Measurements from ENCODE around the gene ADCYAP1.

Gene ADCYAP1

DNA sequence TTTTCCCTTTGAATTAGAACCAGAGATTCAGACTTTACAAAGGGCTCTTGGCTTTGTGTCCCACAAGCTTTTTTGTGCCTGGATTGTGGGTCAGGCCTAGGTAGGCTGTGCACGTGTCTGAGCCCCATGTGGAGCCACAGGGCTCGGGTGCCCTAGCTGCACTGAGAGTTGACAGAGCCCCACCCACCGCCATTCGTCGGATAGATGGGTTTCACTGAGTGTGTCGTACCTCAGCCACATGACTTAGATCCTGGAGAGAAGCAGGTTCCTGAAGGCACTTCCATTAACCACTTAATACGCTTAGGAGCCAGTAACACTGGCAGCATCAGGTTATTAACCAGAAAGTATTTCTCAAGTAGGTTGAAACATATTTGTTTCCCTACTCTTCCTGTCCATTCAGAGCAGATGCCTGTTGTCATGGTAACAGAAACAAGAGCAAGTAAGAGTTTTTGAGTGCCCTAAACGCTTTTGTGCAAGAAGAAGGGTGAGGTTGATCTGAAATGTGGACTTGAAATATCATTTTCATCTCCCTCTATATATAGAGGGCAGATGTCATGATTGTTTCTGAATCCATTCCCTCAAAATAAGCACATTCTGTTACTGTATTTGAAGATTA lies 30.0 kb downstream of the ADCYAP1 start:
- Histone ChIP-seq H2AFZ (ENCODE audit: low read length) (no peak overlapping the region), H3K9me2 (replicated peaks; ENCODE audit: insufficient read depth, low read length) (no peaks in the 10 kb centered on the region), H3K9ac (ENCODE audit: low read length) (no peak overlapping the region), H3K9me3 (replicated peaks; ENCODE audit: insufficient read depth, low read length) (no peaks in the 10 kb centered on the region), H3K36me3 (replicated peaks; ENCODE audit: insufficient read depth, low read length) (no peaks in the 10 kb centered on the region), H3K27ac (ENCODE audit: low read length) (no peak overlapping the region), H3K27me3 (replicated peaks; ENCODE audit: insufficient read depth, low read length) (no peaks in the 10 kb centered on the region), H3K4me2 (ENCODE audit: low read depth, low read length) (no peak overlapping the region), H3K4me3 (ENCODE audit: low read length) (no peak overlapping the region), H3K79me2 (ENCODE audit: low read length) (no peaks in the 10 kb centered on the region), H4K20me1 (ENCODE audit: insufficient read depth, low read length) (no peaks in the 10 kb centered on the region), H3K4me1 (ENCODE audit: low read length) (no peaks in the 10 kb centered on the region), H3F3A (ENCODE audit: insufficient read depth, low read length) (no peaks in the 10 kb centered on the region)
- TF ChIP-seq CTCF (IDR thresholded peaks at IDR 0.05; ENCODE audit: low read length) (no peak), EZH2phosphoT487 (IDR thresholded peaks at IDR 0.05; ENCODE audit: low read length) (no peak), EZH2 (optimal IDR thresholded peaks at IDR 0.05; ENCODE audit: low read depth, low read length) (no peak)
- no peak for DNase-seq

- Histone ChIP-seq H4K20me1 (ENCODE audit: insufficient read depth, low read length) (no peaks in the 10 kb centered on the region), H2AFZ (ENCODE audit: low read length) (no peak overlapping the region), H3K27ac (ENCODE audit: low read length) (no peak overlapping the region), H3K27me3 (replicated peaks; ENCODE audit: insufficient read depth, low read length) (no peaks in the 10 kb centered on the region), H3K9ac (ENCODE audit: low read length) (no peak overlapping the region), H3K4me2 (ENCODE audit: low read depth, low read length) (no peak overlapping the region), H3K4me3 (ENCODE audit: low read length) (no peak overlapping the region), H3K4me1 (ENCODE audit: low read length) (no peaks in the 10 kb centered on the region), H3K36me3 (replicated peaks; ENCODE audit: insufficient read depth, low read length) (no peaks in the 10 kb centered on the region), H3K9me2 (replicated peaks; ENCODE audit: insufficient read depth, low read length) (no peaks in the 10 kb centered on the region), H3K79me2 (ENCODE audit: low read length) (no peaks in the 10 kb centered on the region), H3K9me3 (replicated peaks; ENCODE audit: insufficient read depth, low read length) (no peaks in the 10 kb centered on the region), H3F3A (ENCODE audit: insufficient read depth, low read length) (no peaks in the 10 kb centered on the region)
- no peak for DNase-seq
- TF ChIP-seq EZH2 (optimal IDR thresholded peaks at IDR 0.05; ENCODE audit: low read depth, low read length) (no peak), CTCF (IDR thresholded peaks at IDR 0.05; ENCODE audit: low read length) (no peak), EZH2phosphoT487 (IDR thresholded peaks at IDR 0.05; ENCODE audit: low read length) (no peak)
Observed at GRCh38 chr18:936941-937340, 32.3 kb downstream of the ADCYAP1 start.

- Histone ChIP-seq H3K9me3 (replicated peaks; ENCODE audit: insufficient read depth, low read length) (no peaks in the 10 kb centered on the region), H3K36me3 (replicated peaks; ENCODE audit: insufficient read depth, low read length) (no peaks in the 10 kb centered on the region), H3F3A (ENCODE audit: insufficient read depth, low read length) (no peaks in the 10 kb centered on the region), H3K9ac (ENCODE audit: low read length) (no peak overlapping the region), H3K4me1 (ENCODE audit: low read length) (no peaks in the 10 kb centered on the region), H4K20me1 (ENCODE audit: insufficient read depth, low read length) (no peaks in the 10 kb centered on the region), H3K9me2 (replicated peaks; ENCODE audit: insufficient read depth, low read length) (no peaks in the 10 kb centered on the region), H2AFZ (ENCODE audit: low read length) (no peak overlapping the region), H3K79me2 (ENCODE audit: low read length) (no peaks in the 10 kb centered on the region), H3K27me3 (replicated peaks; ENCODE audit: insufficient read depth, low read length) (no peaks in the 10 kb centered on the region), H3K4me3 (ENCODE audit: low read length) (no peak overlapping the region), H3K4me2 (ENCODE audit: low read depth, low read length) (no peak overlapping the region), H3K27ac (ENCODE audit: low read length) (no peak overlapping the region)
- no peak for DNase-seq
- TF ChIP-seq EZH2phosphoT487 (IDR thresholded peaks at IDR 0.05; ENCODE audit: low read length) (no peak), CTCF (IDR thresholded peaks at IDR 0.05; ENCODE audit: low read length) (no peak), EZH2 (optimal IDR thresholded peaks at IDR 0.05; ENCODE audit: low read depth, low read length) (no peak)
Observed at GRCh38 chr18:939166-939565, 34.5 kb downstream of the ADCYAP1 start.
